Neural cell (in vitro differentiated cells): ENCODE results near the gene CACNA1E.

ENCODE experiments used
- CTCF ChIP-seq: fragments of 450-650 bp; IDR thresholded peaks from 2 replicates; pipeline ENCODE4 v1.5.1; 2014; ENCODE audit warnings: antibody characterized with exemption, mild to moderate bottlenecking, moderate library complexity; ENCODE audit not compliant: poor library complexity, severe bottlenecking
- EP300 ChIP-seq: fragments of 450-650 bp; conservative IDR thresholded peaks from 2 replicates; pipeline ENCODE4 v1.6.1; 2014; ENCODE audit warnings: antibody characterized with exemption, mild to moderate bottlenecking, moderate library complexity; ENCODE audit not compliant: poor library complexity, severe bottlenecking
- EZH2 ChIP-seq: fragments of 200-600, 300-800 bp; shearing (Covaris generic), sonication (generic); IDR thresholded peaks from 2 replicates; pipeline ENCODE4 v1.6.1; 2014; ENCODE audit warnings: antibody characterized with exemption, low read length, borderline replicate concordance, mild to moderate bottlenecking; ENCODE audit not compliant: insufficient read depth, poor library complexity, severe bottlenecking
- POLR2AphosphoS5 ChIP-seq: IDR thresholded peaks from 2 replicates; pipeline ENCODE4 v1.6.1; 2012
- RAD21 ChIP-seq: fragments of 450-650 bp; conservative IDR thresholded peaks from 2 replicates; pipeline ENCODE4 v1.6.1; 2014; ENCODE audit warnings: antibody characterized with exemption, mild to moderate bottlenecking, moderate library complexity
- REST ChIP-seq: IDR thresholded peaks from 2 replicates; pipeline ENCODE4 v1.6.1; 2012; ENCODE audit warnings: borderline replicate concordance

- TF ChIP-seq CTCF (no peak), POLR2AphosphoS5 (no peak), REST (no peak), EZH2 (no peak), EP300 (no peak), RAD21 (no peak)
These were observed 163.4 kb downstream of the CACNA1E start for GRCh38 chr1:181646710-181647109.
